Activated naive CD8-positive, alpha-beta T cell treated with anti-CD3 and anti-CD28 coated beads, Interleukin-2, amount 50 U/mL, for 24 hours (primary cell): ENCODE data around the gene PRDX5.

Source experiments
- ATAC-seq: fragments of 150-1000 bp; cut with Tn5 transposase; one replicate; pipeline ENCODE4 v1.10.0; 2021
- DNase-seq: peaks from one replicate; pipeline ENCODE4 v3.0.0; 2021
- H3K27ac Mint-ChIP-seq: one replicate; pipeline ENCODE4 v1.8.0; 2021; ENCODE audit warnings: mild to moderate bottlenecking, mixed read lengths
- H3K27me3 Mint-ChIP-seq: one replicate; pipeline ENCODE4 v1.8.0; 2021; ENCODE audit warnings: mixed read lengths
- H3K36me3 Mint-ChIP-seq: one replicate; pipeline ENCODE4 v1.8.0; 2021; ENCODE audit warnings: low read depth, mixed read lengths
- H3K4me1 Mint-ChIP-seq: one replicate; pipeline ENCODE4 v1.8.0; 2021; ENCODE audit warnings: mixed read lengths
- H3K4me3 Mint-ChIP-seq: one replicate; pipeline ENCODE4 v1.8.0; 2021; ENCODE audit warnings: mild to moderate bottlenecking, moderate library complexity, mixed read lengths
- H3K9me3 Mint-ChIP-seq: one replicate; pipeline ENCODE4 v1.8.0; 2021; ENCODE audit warnings: mixed read lengths

The PRDX5 gene

GRCh38 chr11:64352099-64352994 lies 34.4 kb downstream of the PRDX5 start:
- no peaks in the 10 kb centered on the region for H3K9me3 Mint-ChIP-seq
- peaks cover 7% of the 10 kb centered on the region for H3K4me1 Mint-ChIP-seq
- peaks cover 11% of the 10 kb centered on the region for H3K36me3 Mint-ChIP-seq
- no peak for ATAC-seq
- no peak overlapping the region for H3K4me3 Mint-ChIP-seq
- no peak overlapping the region for H3K27ac Mint-ChIP-seq
- H3K27me3 Mint-ChIP-seq = no peaks in the 10 kb centered on the region
- no peak for DNase-seq

- ATAC-seq (no peak), DNase-seq (no peak)
- Mint-ChIP-seq H3K36me3 (peaks cover 9% of the 10 kb centered on the region), H3K9me3 (no peaks in the 10 kb centered on the region), H3K4me1 (peaks cover 14% of the 10 kb centered on the region), H3K27me3 (no peaks in the 10 kb centered on the region), H3K27ac (no peak overlapping the region), H3K4me3 (no peak overlapping the region)
Observed at GRCh38 chr11:64352995-64353714, 35.2 kb downstream of the PRDX5 start.

GRCh38 chr11:64353715-64354506 lies 36.0 kb downstream of the PRDX5 start:
- no peak overlapping the region for H3K27ac Mint-ChIP-seq
- H3K36me3 Mint-ChIP-seq = peaks cover 9% of the 10 kb centered on the region
- peaks cover 18% of the 10 kb centered on the region for H3K4me1 Mint-ChIP-seq
- H3K27me3 Mint-ChIP-seq = no peaks in the 10 kb centered on the region
- no peak for DNase-seq
- no peak for ATAC-seq
- H3K9me3 Mint-ChIP-seq = no peaks in the 10 kb centered on the region
- no peak overlapping the region for H3K4me3 Mint-ChIP-seq

- Mint-ChIP-seq H3K4me3 (no peak overlapping the region), H3K4me1 (peaks cover 27% of the 10 kb centered on the region), H3K27ac (no peak overlapping the region), H3K9me3 (no peaks in the 10 kb centered on the region), H3K36me3 (peaks cover 9% of the 10 kb centered on the region), H3K27me3 (no peaks in the 10 kb centered on the region)
- ATAC-seq (peak; percentile 45), DNase-seq (peak; percentile 72)
Observed at GRCh38 chr11:64355078-64355940, 37.4 kb downstream of the PRDX5 start.

GRCh38 chr11:64356498-64357411 lies 38.8 kb downstream of the PRDX5 start:
- DNase-seq (peak; percentile 68), ATAC-seq (no peak)
- Mint-ChIP-seq H3K4me3 (peak overlapping the region; percentile 12), H3K27me3 (no peaks in the 10 kb centered on the region), H3K36me3 (peaks cover 11% of the 10 kb centered on the region), H3K27ac (no peak overlapping the region), H3K4me1 (peaks cover 37% of the 10 kb centered on the region), H3K9me3 (no peaks in the 10 kb centered on the region)

- no peak for ATAC-seq
Observed at GRCh38 chr11:64357446-64357845, 39.5 kb downstream of the PRDX5 start.

GRCh38 chr11:64357904-64358535 lies 40.1 kb downstream of the PRDX5 start:
- Mint-ChIP-seq H3K4me3 (peak overlapping the region; percentile 63), H3K27ac (peak overlapping the region; percentile 42), H3K36me3 (peaks cover 19% of the 10 kb centered on the region), H3K9me3 (no peaks in the 10 kb centered on the region), H3K27me3 (no peaks in the 10 kb centered on the region), H3K4me1 (peaks cover 41% of the 10 kb centered on the region)
- peak; percentile 63 for ATAC-seq
- DNase-seq = peak; percentile 67

More at GRCh38 chr11:64357446-64357845, 39.5 kb downstream of the PRDX5 start:
- Mint-ChIP-seq H3K4me1 (peaks cover 41% of the 10 kb centered on the region), H3K27ac (no peak overlapping the region), H3K27me3 (no peaks in the 10 kb centered on the region), H3K36me3 (peaks cover 16% of the 10 kb centered on the region), H3K4me3 (peak overlapping the region; percentile 63), H3K9me3 (no peaks in the 10 kb centered on the region)
- DNase-seq = no peak

GRCh38 chr11:64358536-64358906 lies 40.6 kb downstream of the PRDX5 start:
- Mint-ChIP-seq H3K4me3 (peak overlapping the region; percentile 63), H3K27me3 (no peaks in the 10 kb centered on the region), H3K36me3 (peaks cover 21% of the 10 kb centered on the region), H3K27ac (no peak overlapping the region), H3K4me1 (peaks cover 41% of the 10 kb centered on the region), H3K9me3 (no peaks in the 10 kb centered on the region)
- ATAC-seq (no peak), DNase-seq (no peak)

GRCh38 chr11:64358907-64359711 lies 41.2 kb downstream of the PRDX5 start, which contains the start of gene RPS6KA4:
Gene RPS6KA4, plus strand, starts transcription at chr11:64359162. Its CDS starts 74 bp downstream, at chr11:64359236.
- DNase-seq (peak; percentile 68), ATAC-seq (peak; percentile 71)
- H3K36me3 Mint-ChIP-seq = peaks cover 23% of the 10 kb centered on the region
- peak within 1 kb of the TSS; percentile 74 for H3K27ac Mint-ChIP-seq
- H3K27me3 Mint-ChIP-seq = no peaks in the 10 kb centered on the region
- peaks cover 41% of the 10 kb centered on the region for H3K4me1 Mint-ChIP-seq
- H3K4me3 Mint-ChIP-seq = peak within 1 kb of the TSS; percentile 88
- no peaks in the 10 kb centered on the region for H3K9me3 Mint-ChIP-seq

GRCh38 chr11:64359712-64360445 lies 42.0 kb downstream of the PRDX5 start:
- Mint-ChIP-seq H3K4me3 (peak overlapping the region; percentile 88), H3K4me1 (peaks cover 43% of the 10 kb centered on the region), H3K27ac (peak overlapping the region; percentile 74), H3K27me3 (no peaks in the 10 kb centered on the region), H3K36me3 (peaks cover 27% of the 10 kb centered on the region), H3K9me3 (no peaks in the 10 kb centered on the region)
- peak; percentile 4 for ATAC-seq
- peak; percentile 35 for DNase-seq

GRCh38 chr11:64360448-64360921 lies 42.6 kb downstream of the PRDX5 start:
- no peaks in the 10 kb centered on the region for H3K9me3 Mint-ChIP-seq
- H3K4me1 Mint-ChIP-seq = peaks cover 41% of the 10 kb centered on the region
- peaks cover 25% of the 10 kb centered on the region for H3K36me3 Mint-ChIP-seq
- ATAC-seq = no peak
- H3K27ac Mint-ChIP-seq = no peak overlapping the region
- no peak for DNase-seq
- H3K4me3 Mint-ChIP-seq = peak overlapping the region; percentile 88
- no peaks in the 10 kb centered on the region for H3K27me3 Mint-ChIP-seq
